Left cardiac atrium (tissue), 4 donors: ENCODE measurements around the gene PIP5K1B. TPM values are rescaled to one million over a fixed set of nuclear protein-coding genes. Genes with fewer than 3 reads are reported as not detected.

Experiments used
- ATAC-seq, 2 donors: fragments of 200-7000 bp; cut with Tn5 transposase; one replicate each; pipeline ENCODE4 v1.9.1; 2020; ENCODE audit warnings: mild to moderate bottlenecking in 2 of 2, moderate library complexity in 2 of 2
- DNase-seq: peaks from one replicate; pipeline ENCODE4 v3.0.0-alpha.2; 2020
- intact Hi-C, 2 donors: fragments of 100-400 bp; cut with DNase I; formaldehyde crosslinking; loops; one replicate each; pipeline versions ENCODE4 v1.14.1 to v1.15.1; 2022 to 2023
- total RNA-seq, 2 donors: library from RNA; stranded (reverse); fragmentation: NEBNext Ultra II Directional; extraction: Animal tissue kit (Norgen Biotek cat#: 25700); gene quantifications; one replicate each; pipeline ENCODE4 v1.2.1, GENCODE V29; 2021
- donor health status: DM: no; HTN: yes; CAD: no.
- donor health status: DM: no; HTN: yes; CAD: no; lungs with severe emphysema.
- donor health status: DM: yes; HTN: yes; CAD: no.
- donor health status: Dilated cardiomyopathy.

The PIP5K1B gene
- total RNA-seq, 2 donors from 2014 or later, result 47.0 to 50.1 TPM

- intact Hi-C loops, result loop anchor here (10.0 kb wide), 2 partner anchors 82 to 208 kb away; partner anchors contain the start of gene PIP5K1B (in 1 of the 2)
- no peak for ATAC-seq
- DNase-seq, result no peak
Measured at GRCh38 chr9:68912561-68912960, 207.5 kb downstream of the PIP5K1B start.

- no peak for DNase-seq
- no peak for ATAC-seq
- intact Hi-C loops, result loop anchor here (10.0 kb wide), 2 partner anchors 82 to 208 kb away; partner anchors contain the start of gene PIP5K1B (in 1 of the 2)
Measured at GRCh38 chr9:68913054-68913453, 208.0 kb downstream of the PIP5K1B start.

- ATAC-seq, result no peak
- intact Hi-C loops, result loop anchor here (10.0 kb wide), 2 partner anchors 80 to 210 kb away; partner anchors contain the start of gene PIP5K1B (in 1 of the 2)
- DNase-seq, result no peak
Measured at GRCh38 chr9:68914751-68915150, 209.7 kb downstream of the PIP5K1B start.

GRCh38 chr9:68919661-68920060 lies 214.6 kb downstream of the PIP5K1B start:
- intact Hi-C loops, result loop anchor here (10.0 kb wide), 2 partner anchors 75 to 215 kb away; partner anchors contain the start of gene PIP5K1B (in 1 of the 2)
- ATAC-seq (no peak), DNase-seq (no peak)

GRCh38 chr9:68920921-68921320 lies 215.9 kb downstream of the PIP5K1B start:
- DNase-seq (no peak), ATAC-seq (no peak)
- intact Hi-C loops, result no loop called here

GRCh38 chr9:68923480-68923879 lies 218.4 kb downstream of the PIP5K1B start:
- no peak for ATAC-seq
- intact Hi-C loops, result no loop called here
- no peak for DNase-seq

GRCh38 chr9:68925175-68925574 lies 220.1 kb downstream of the PIP5K1B start:
- no peak for ATAC-seq
- no peak for DNase-seq
- intact Hi-C loops, result no loop called here

- intact Hi-C loops, result no loop called here
- DNase-seq (no peak), ATAC-seq (no peak)
Measured at GRCh38 chr9:68927165-68927564, 222.1 kb downstream of the PIP5K1B start.

- ATAC-seq (no peak), DNase-seq (no peak)
- intact Hi-C loops, result no loop called here
Measured at GRCh38 chr9:68931821-68932220, 226.8 kb downstream of the PIP5K1B start.

GRCh38 chr9:68932458-68932857 lies 227.4 kb downstream of the PIP5K1B start:
- DNase-seq (no peak), ATAC-seq (no peak)
- intact Hi-C loops, result no loop called here

GRCh38 chr9:68933434-68934328 lies 228.6 kb downstream of the PIP5K1B start:
- intact Hi-C loops, result no loop called here
- DNase-seq (no peak), ATAC-seq (no peak)

- intact Hi-C loops, result no loop called here
- DNase-seq (no peak), ATAC-seq (no peak)
Measured at GRCh38 chr9:68934329-68934644, 229.2 kb downstream of the PIP5K1B start.

GRCh38 chr9:68940573-68940972 lies 235.5 kb downstream of the PIP5K1B start:
- DNase-seq (no peak), ATAC-seq (no peak)
- intact Hi-C loops, result no loop called here

- intact Hi-C loops, result no loop called here
- DNase-seq (no peak), ATAC-seq (peak; percentile 57 to 82)
Measured at GRCh38 chr9:68941780-68942459, 236.9 kb downstream of the PIP5K1B start.

- intact Hi-C loops, result no loop called here
- ATAC-seq, result peak in 1 of 2 donors; percentile 36
- no peak for DNase-seq
Measured at GRCh38 chr9:68942790-68943189, 237.8 kb downstream of the PIP5K1B start.

- DNase-seq (no peak), ATAC-seq (no peak)
- intact Hi-C loops, result no loop called here
Measured at GRCh38 chr9:68947015-68947414, 242.0 kb downstream of the PIP5K1B start.

GRCh38 chr9:68947842-68948569 lies 243.0 kb downstream of the PIP5K1B start:
- intact Hi-C loops, result no loop called here
- DNase-seq (no peak), ATAC-seq (no peak)

GRCh38 chr9:68949271-68950000 lies 244.4 kb downstream of the PIP5K1B start:
- intact Hi-C loops, result no loop called here
- DNase-seq (no peak), ATAC-seq (no peak)

GRCh38 chr9:68950188-68950587 lies 245.1 kb downstream of the PIP5K1B start:
- DNase-seq (no peak), ATAC-seq (peak in 1 of 2 donors; percentile 16)
- intact Hi-C loops, result no loop called here
